ENCODE data around the gene IFNLR1.

DNA sequence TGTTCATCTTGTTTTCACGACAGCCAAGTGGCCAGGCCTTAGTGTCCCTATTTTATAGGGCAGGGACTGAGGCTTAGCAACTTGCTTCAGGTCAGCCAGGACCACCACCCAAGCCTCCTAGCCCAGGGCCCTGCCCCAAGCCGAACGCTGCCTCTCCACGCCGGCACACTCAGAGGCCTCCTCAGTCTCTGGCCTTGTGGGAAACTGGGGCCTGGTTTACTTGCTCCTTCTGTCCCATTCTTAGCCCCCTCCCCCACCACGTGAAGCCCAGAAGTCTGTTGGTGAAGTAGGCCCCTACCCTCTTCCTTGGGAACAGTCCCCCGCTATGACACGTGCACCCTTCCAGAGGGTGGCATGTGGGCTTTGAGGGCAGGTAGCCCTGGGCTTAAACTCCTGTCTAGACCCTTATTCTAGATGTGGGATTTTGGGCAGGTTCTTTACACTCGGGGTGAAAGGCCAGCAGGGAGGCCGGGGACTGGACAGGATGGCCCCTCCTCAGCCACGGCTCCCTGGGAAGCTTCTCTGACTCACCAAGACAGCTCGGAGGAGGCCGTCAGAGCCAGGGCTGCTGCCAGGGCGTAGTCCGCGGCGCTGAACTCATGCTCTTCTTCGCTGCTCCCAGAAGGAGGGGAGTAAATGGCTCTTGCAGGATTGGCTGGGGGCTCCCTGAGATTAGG is 79.5 kb downstream of the IFNLR1 start:
- no peak for TF ChIP-seq EZH2phosphoT487 (conservative IDR thresholded peaks at IDR 0.05; ENCODE audit: low read length)
- TF ChIP-seq, protein P1, sequence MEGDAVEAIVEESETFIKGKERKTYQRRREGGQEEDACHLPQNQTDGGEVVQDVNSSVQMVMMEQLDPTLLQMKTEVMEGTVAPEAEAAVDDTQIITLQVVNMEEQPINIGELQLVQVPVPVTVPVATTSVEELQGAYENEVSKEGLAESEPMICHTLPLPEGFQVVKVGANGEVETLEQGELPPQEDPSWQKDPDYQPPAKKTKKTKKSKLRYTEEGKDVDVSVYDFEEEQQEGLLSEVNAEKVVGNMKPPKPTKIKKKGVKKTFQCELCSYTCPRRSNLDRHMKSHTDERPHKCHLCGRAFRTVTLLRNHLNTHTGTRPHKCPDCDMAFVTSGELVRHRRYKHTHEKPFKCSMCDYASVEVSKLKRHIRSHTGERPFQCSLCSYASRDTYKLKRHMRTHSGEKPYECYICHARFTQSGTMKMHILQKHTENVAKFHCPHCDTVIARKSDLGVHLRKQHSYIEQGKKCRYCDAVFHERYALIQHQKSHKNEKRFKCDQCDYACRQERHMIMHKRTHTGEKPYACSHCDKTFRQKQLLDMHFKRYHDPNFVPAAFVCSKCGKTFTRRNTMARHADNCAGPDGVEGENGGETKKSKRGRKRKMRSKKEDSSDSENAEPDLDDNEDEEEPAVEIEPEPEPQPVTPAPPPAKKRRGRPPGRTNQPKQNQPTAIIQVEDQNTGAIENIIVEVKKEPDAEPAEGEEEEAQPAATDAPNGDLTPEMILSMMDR (IDR thresholded peaks at IDR 0.05; ENCODE audit: insufficient read depth, low read length, poor library complexity, severe bottlenecking) = no peak

Measured in SU-DHL-6 (cell line).